ENCODE data around the gene IQCF5.
"Not testable (repeated sequence)": the region's sequence is repeated elsewhere in the genome, so short reads cannot be mapped to it uniquely, and the experiment has no call there.

The IQCF5 gene

DNA sequence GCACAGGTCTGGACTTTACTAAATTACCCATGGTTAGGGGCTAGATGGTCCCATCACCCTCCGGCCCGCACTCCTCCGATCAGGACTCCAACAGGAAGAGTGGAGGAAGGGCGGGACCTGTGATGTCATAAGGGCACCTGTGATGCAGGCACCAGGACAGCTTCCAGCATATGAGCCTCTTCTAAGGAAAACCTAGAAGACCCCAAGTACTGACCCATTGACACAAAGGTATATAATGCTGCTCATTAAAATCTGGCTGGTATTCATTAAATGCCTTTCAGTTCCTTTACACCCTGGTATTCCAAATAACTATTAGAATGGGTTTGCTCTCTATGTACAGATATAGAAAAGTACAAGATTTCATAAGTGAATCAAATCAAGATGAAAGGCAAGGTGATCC, at the start of gene IQCF5:
IQCF5 (minus strand) TSS at position 101 of the 400 bp plus-strand sequence; CDS start at position 31, 70 bp downstream.
- DNase-seq, result no peak

DNA sequence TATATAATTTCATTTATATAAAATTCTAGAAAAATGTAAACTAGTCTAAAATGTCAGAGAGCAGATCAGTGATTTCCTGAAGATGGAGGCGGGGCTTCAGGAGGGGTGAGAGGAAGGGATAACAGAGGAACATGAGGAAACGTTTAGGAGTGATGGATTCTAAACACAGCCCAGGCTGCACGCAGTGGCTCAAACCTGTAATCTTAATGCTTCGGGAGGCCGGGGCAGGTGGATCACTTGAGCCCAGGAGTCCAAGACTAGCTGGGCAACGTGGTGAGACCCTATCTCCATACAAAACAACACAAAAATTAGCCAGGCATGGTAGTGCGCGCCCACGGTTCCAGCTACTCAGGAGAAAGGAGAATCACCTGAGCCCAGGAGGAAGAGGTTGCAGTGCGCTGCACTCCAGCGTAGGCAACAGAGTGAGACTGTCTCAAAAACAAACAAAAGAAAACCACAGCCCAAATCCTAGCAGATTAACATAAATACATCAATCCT, 45.7 kb upstream of the IQCF5 start:
- no peak for DNase-seq

DNA sequence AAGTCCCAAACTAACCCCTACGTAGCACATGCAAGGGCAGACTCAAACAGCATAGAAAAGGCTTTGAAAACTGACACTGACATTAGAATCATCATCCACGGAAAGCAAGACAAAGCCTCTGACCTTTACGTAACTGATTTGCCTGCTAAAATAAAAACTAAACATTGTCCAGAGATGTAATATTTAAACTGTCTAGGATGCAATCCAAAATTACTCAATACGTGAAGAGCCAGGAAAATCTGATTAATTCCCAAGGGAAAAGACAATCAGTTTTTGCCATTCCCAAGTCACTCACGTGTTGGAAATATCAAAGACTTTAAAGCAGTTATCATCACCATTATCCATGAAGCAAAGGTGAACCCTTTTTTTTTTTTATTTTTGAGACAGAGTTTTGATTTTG, 41.0 kb upstream of the IQCF5 start:
- no peak for DNase-seq

DNA sequence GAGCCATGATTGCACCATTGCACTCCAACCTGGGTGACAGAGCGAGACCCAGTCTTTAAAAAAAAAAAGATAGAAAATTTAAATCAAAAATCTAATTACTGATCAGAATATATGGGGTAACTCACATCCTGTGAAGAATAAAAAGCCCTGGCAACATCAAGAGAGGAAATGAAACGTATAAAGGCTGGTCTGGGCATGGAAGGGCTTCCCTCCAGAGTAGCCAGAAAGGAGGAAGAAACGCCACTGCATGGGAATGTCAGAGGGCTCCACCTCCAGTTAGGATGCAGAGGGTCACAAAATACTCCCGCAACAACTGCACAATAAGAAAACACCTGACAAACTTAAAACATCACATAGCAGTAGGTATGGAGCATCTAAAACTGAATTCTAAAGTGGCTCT, 32.6 kb upstream of the IQCF5 start:
- no peak for DNase-seq

DNA sequence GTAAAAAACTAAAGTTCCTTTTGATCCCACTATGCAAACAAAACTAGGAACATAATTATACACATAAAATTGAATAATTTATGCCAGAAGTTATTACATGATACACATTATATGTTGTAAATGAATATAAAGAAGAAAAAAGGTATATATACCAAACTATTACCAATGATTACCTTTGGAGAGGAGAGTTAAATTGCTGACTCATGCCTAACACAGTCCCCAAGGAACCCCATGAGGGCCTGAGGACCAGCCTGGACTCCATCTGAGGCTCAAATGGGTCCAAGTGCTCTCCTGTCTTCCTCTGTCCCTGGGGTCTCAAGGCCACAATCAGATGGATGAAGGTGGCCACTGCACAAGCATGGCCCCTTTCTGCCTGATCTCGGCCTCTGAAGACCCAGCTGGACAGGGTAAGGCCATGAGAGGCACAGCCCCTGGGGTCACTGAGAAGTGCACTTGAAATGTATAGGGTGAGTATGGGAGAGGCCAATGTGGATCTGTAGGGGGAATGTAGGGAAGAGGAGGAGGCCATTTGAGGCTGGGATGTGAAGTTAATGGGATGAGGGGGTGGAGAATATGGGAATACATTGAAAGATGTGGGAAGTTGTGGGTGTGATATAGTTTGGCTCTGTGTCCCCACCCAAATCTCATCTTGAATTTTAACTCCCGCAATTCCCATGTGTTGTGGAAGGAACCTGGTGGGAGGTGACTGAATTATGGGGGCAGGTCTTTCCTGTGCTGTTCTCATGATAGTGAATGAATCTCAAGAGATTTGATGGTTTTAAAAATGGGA, 28.8 kb upstream of the IQCF5 start:
- DNase-seq, result no peak

DNA sequence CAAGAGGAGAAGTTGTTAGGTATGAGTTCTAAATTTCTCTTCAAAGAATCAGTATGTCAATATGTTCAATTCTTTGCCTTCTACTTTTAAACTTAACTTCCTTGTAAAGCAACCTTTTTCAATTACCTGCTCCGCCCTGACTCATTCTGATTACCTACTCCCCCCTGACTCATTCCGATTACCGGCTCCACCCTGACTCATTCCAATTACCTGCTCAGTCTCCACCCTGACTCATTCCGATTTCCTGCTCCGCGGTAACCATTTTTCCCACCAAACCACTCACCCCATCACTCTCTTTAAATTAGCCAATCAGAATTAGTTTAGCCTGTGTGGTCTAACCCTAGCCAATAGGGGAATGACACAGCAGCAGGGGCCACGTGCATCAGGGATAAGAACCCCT, 27.0 kb upstream of the IQCF5 start:
- not testable (repeated sequence) for DNase-seq

DNA sequence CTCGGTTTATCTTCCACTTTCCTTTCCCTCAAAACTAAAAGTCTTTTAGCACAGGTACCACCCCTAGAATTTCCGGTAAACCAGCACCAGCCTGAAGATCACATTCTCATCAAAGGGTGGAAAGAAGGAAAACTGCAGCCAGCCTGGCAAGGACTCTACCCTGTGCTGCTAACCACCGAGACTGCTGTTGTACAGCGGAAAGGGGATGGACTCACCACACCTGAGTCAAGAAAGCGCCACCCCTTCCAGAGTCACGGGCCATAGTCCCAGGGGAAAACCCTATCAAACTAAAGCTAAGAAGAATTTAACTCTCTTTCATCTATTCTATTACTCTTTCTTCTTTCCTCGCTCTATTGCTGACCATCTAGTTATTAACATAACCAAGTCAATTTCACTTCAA, 24.6 kb upstream of the IQCF5 start:
- not testable (repeated sequence) for DNase-seq

DNA sequence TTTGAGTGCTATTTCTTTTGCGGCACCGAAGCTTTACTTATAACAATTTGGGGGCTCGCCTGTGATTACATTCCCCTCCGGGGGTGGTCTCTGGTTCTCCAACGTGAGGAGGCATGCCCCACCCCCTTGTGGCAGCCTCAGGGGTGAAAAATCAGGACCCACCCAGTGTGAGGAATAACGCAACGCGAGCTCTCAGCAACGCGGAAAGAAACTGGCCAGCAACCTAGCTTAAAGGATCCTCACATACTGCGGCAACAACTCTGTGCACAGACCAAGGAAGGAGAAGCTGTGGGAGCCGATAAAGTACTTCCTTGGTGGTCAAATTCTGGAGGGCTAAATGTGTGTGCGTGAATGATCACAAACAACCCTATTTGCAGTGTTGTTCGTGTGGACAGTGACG, 22.0 kb upstream of the IQCF5 start:
- no peak for DNase-seq

DNA sequence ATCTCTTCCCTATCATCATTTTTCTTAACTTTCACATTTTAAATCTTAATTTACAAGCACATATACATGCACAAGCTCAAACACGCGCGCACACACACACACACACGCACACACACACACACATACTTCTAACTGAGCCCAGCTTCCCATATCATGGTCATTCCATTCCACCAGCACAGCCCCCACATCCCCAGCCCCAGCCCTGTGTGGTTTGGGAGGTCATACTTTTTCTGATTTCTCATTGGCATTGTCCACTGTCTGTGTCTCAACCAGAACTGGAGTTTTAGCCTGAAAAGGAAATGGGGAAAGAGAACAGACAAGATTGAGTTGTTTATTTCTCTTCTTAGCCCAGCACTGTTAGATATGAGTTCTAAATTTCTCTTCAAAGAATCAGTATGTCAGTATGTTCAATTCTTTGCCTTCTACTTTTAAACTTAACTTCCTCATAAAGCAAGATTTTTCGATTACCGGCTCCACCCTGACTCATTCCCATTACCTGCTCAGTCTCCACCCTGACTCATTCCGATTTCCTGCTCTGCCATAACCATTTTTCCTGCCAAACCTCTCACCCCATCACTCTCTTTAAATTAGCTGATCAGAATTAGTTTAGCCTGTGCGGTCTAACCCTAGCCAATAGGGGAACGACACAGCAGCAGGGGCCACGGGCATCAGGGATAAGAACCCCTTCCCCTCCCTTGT, 21.4 kb upstream of the IQCF5 start:
- no peak for DNase-seq

DNA sequence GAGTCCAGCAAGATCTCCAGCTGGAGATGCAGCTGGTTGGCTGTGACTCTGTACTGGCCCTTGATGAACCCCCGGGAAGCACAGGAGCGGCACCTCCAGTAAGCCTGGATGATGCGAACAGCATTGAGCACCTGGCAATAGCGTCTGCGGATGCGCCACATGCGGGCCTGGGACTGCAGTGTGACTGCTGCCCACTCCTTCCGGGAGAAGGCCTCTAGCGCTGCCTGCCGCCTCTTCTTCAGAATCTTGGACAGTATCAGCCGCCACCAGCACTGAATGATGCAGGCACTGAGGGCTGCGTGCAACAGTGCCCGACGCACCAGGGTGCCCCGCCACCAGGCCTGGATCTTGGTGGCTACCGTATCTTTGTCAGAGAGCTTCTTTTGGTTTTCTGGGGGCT, 19.5 kb upstream of the IQCF5 start:
- DNase-seq, result no peak

DNA sequence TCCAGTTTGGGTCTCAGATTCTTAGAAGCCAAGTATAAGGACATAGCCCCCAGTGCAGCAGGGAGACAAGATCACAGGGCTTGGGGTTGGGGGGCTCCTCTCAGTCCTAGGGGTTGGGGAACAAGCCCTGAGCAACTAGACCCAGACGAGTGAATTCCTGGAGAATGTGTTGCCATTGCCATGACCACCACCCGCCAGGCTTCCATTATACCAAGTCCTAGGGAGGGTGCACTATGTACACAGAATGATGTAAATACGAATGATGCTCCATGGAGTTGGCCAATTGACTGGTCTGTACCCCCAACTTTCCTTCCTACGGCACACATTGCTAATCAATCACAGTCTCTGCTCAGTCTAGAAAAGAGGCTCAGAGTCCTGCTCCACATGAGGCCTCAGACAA, 19.0 kb upstream of the IQCF5 start:
- DNase-seq, result no peak

DNA sequence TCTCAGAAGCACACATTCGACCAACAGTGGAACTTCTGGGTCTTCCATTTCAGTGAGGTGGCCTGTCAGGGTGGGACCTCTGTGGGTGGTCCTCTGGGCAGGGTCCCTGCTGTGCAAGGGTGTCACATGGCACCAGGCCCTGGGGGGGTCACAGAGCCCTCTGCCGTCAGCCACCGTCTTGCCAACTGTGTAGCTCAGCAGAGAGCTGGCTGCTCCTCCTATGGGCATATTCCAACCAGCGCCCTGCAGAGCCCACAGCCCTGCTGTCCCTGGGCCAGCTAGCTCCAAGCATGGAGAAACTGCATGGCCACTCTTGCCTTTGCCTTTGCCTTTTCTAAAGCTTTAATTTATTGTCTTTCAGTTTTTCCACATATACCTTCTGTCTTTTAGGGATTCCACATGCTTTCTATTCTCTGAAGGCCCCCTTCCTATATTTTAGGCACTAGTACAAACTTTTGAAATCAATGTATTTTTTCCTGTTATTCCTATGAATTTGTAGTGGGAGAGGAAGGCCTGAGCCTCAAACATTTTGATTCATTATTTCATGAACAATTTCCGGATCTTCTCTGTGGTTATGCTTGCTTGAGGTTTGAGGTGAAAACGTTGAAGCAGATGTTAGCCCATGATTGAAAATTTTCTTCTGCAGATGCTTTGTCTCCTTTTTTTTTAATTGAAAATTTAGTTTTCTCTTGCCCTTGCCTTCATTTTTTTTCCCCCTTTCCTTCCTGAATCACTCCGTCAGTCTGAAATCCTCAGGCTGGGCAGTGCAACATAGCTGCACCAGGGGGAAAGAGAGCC, 16.0 kb upstream of the IQCF5 start:
- no peak for DNase-seq

DNA sequence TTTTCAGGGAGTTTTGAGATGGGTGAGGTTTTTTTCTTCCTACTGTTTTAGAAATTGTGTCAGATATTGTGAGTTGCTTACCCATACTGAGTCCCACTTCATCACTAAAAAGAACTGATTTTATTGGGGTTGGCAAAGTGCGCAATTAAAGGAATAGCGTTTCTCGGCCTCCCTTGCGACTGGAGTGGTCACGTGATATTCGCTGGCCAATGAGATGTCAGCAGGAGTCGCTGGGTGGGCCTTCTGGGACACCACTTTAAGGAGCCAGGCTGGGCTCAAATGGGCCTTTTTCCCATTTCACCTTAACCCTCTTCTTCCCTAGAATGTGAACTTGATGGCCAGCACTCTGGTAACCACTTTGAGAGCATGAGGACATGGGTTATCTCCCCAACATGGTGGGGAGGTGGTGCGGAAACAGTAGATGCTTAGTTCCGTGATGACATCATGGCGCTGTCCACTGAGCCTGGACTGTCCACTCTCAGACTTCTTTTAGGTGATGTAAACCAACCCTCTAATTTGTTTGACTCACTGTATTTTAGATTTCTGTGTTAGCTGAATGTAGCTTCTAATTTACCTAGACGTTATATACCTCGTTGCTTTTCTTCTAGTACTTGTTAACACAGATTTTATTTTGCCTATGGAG, 13.2 kb upstream of the IQCF5 start:
- DNase-seq, result no peak

DNA sequence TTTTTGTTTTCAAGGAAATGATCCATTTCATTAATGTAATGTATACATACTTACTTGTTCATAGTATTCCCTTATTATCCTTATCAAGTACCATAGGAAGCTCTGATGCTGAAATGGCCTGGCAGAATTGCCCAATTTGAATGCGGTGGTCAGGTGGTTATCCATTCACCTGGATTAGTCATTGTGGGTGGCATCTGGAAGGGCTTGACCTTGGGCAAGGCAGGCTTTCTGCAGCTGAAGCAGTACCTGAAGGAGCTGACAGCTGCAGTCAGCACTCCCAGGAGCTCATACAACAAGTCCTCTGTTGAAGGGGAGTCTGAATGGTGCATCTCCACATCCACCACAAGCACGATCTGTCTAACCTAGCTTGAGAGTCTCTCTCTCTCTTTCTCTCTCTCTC, 12.2 kb upstream of the IQCF5 start:
- no peak for DNase-seq

DNA sequence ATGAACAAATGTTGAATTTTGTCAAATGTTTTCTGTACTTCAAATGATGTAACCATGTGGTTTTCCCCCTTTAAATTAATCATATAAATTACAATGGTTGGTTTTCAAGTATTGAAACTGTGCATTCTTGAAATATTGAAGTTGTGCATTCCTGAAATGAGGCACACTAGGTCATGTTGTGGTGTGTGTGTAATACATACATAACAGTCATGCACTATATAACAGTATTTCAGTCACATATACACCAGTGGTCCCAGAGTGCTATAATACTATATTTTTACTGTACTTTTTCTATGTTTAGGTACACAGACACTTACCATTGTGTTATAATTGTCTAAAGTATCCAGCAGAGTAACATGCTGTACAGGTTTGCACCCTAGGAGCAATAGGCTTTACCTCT, 11.0 kb upstream of the IQCF5 start:
- no peak for DNase-seq

DNA sequence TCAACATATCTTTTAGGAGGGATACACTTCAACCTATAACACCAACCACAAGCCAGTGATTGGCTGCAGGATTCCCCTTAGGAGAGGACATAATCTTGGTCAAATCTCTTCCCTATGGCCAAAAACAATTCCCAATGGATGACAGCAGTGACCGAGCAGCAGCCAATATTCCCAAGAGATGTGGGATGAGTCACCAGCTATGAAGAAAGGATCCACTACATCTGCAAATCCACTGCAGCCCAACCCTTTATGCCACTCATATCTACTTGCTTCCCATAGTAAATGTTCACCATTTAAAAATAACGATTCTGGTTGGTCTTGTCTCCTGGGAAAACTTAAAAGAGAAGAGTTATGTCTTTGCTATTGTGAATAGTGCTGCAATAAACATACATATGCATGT, 4.5 kb upstream of the IQCF5 start:
- no peak for DNase-seq

DNA sequence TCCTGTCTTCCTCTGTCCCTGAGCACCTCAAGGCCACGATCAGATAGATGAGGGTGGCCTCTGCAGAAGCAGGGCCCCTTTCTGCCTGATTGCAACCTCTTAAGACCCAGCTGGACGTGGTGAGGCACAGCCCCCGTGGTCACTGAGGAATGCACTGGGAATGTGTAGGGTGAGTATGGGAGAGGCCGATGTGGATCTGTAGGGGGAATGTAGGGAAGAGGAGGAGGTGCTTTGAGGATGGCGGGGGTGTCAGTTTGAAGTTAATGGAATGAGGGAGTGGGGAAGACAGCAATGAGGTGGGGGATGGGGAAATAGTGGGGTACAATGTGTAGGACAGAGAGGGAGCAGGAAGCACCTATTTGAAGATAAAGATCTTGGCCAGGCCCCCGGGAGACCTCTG, 785 bp upstream of the IQCF5 start:
- DNase-seq, result no peak

DNA sequence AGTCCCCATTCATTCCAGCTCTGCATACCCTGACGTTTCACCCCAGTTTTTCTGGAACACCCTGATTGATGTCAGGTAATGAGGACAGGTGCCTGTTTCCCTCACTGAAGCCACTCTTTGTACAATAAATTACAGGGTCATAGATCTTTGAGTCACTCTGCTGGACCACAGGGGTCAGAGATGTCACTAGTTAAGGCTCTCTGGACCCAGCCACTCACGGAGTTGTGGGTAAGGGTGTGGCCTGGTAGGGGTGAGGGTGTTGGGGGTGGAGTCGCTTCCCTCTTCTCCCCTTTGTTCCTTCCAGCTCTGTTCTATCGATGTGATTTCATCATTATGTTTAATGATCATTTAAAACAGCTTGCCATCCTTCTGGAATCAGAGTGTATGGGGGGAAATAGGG, 512 bp downstream of the IQCF5 start:
- DNase-seq, result no peak

DNA sequence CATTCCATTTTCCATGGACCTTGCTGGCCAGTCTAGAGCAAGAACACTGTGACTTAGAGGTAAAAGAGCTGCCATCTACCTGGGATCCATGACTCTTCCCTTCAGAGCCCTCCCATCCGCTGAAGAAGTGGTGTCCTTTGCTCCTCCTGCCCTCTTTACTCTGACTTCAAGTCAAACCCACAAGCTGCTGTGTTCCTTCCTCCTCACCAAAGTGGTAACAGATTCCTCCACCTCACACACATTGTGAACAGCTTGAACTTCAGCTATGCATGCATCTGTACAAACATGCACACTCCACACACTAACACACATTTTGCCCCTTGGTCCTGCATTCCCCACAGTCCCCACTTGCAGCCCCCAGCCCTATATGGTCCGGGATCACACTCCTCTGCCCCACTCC, 990 bp downstream of the IQCF5 start:
- DNase-seq, result no peak

DNA sequence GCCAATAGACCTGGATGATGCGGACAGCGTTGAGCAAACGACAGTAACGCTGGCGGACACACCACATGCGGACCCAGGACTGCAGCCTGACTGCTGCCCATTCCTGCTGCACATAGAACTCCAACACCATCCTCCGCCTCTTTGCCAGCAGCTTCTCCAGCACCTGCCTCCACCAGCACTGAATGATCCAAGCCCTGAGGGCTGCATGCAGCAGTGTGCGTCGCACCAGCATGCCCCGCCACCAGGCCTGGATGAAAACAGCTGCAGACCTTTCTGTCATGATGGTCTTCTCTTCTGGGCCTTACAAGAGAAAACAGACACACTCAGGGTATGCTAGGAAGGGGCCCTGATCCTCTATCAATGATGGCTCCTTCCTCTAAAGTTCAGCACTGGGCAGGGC, 1.5 kb downstream of the IQCF5 start:
- no peak for DNase-seq

DNA sequence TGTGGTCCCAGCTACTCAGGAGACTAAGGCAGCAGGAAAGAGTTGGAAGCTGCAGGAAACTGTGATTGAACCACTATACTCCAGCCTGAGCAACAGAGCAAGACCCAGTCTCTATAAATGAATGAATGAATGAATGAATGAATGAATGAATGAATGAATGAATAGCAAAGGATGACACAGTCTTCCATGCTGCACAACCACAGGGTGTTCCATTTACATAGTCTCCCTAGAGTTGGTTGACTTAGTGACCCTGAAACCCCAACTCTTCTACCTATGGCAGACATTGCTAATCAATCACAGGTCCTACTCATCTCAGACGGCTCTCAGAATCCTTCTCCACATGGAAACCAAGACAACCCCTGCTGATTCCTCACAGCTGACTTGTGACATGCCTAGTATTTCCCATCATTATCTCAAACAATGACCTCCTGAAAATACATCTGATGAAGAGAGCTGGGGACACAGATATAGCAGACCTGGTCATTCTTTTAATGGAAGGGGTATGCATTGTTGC, 2.1 kb downstream of the IQCF5 start:
- no peak for DNase-seq

DNA sequence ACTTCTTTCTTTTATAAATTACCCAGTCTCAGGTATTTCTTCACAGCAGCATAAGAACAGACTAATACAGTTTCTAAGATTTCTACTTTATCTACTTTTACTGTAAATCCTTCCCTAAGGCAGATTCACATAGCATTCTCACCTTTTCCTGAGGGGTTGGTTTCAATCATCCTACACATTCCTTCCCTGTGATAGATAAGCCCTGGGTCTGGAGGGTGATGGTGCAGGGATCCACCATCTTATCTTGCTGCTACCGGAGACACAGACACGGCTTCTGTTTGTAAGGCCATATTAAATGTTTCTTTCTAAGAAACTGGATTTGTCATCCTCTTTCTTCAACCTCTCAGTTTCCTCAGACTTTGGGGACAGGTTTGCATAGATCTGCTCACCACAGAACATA, 6.1 kb downstream of the IQCF5 start:
- DNase-seq, result no peak

DNA sequence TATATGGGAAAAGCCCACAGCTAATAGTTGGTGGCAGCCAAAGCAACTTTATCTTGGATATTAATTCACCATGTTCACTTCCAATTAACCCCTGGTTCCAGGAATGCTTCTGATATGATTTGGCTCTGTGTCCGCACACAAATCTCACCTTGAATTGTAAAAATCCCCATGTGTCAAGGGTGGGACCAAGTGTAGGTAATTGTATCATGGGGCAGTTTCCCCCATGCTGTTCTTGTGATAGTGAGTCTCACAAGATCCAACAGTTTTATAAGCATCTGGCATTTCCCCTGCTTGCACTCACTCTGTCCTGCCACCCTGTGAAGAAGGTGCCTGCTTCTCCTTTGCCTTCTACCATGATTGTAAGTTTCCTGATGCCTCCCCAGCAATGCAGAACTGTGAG, 6.5 kb downstream of the IQCF5 start:
- DNase-seq, result not testable (repeated sequence)
